ENCODE data around the gene FBLL1.
A peak's percentile ranks its signal among the peaks of the same experiment; 100 is the strongest.
"Not testable (repeated sequence)": the region's sequence is repeated elsewhere in the genome, so short reads cannot be mapped to it uniquely, and the experiment has no call there.

Gene FBLL1

GRCh38 chr5:168552146-168552545 lies 23.0 kb downstream of the FBLL1 start:
- DNase-seq (ENCODE audit: low read depth in 2 of 3, low spot score in 2 of 3): no peak

GRCh38 chr5:168553377-168554130 lies 24.4 kb downstream of the FBLL1 start:
- no peak for DNase-seq (ENCODE audit: low read depth in 2 of 3, low spot score in 2 of 3)

GRCh38 chr5:168557389-168557788 lies 28.3 kb downstream of the FBLL1 start:
- no peak for DNase-seq (ENCODE audit: low read depth in 2 of 3, low spot score in 2 of 3)

- DNase-seq (ENCODE audit: low read depth in 2 of 3, low spot score in 2 of 3): no peak
Observed at GRCh38 chr5:168562279-168562678, 33.2 kb downstream of the FBLL1 start.

- DNase-seq (ENCODE audit: low read depth in 2 of 3, low spot score in 2 of 3): no peak
Observed at GRCh38 chr5:168563959-168564358, 34.9 kb downstream of the FBLL1 start.

GRCh38 chr5:168568738-168569137 lies 39.6 kb downstream of the FBLL1 start:
- DNase-seq (ENCODE audit: low read depth in 2 of 3, low spot score in 2 of 3): no peak

GRCh38 chr5:168570490-168571328 lies 41.6 kb downstream of the FBLL1 start:
- no peak for DNase-seq (ENCODE audit: low read depth in 2 of 3, low spot score in 2 of 3)

GRCh38 chr5:168573663-168574062 lies 44.6 kb downstream of the FBLL1 start:
- not testable (repeated sequence) for DNase-seq (ENCODE audit: low read depth in 2 of 3, low spot score in 2 of 3)

GRCh38 chr5:168574156-168574555 lies 45.1 kb downstream of the FBLL1 start:
- DNase-seq (ENCODE audit: low read depth in 2 of 3, low spot score in 2 of 3): not testable (repeated sequence)

GRCh38 chr5:168575391-168576372 lies 46.6 kb downstream of the FBLL1 start:
- no peak for DNase-seq (ENCODE audit: low read depth in 2 of 3, low spot score in 2 of 3)

- no peak for DNase-seq (ENCODE audit: low read depth in 2 of 3, low spot score in 2 of 3)
Observed at GRCh38 chr5:168578006-168578405, 48.9 kb downstream of the FBLL1 start.

- peak in 2 of 3 experiments; percentile 31 to 39 for DNase-seq (ENCODE audit: low read depth in 2 of 3, low spot score in 2 of 3)
Observed at GRCh38 chr5:168578538-168579487, 49.7 kb downstream of the FBLL1 start, which contains the start of gene PANK3. PANK3 (minus strand) TSS chr5:168579368; CDS start chr5:168579283, 85 bp downstream.

GRCh38 chr5:168579488-168580226 lies 50.6 kb downstream of the FBLL1 start:
- DNase-seq (ENCODE audit: low read depth in 2 of 3, low spot score in 2 of 3): peak; percentile 83 to 96 (median 93)

GRCh38 chr5:168580227-168580508 lies 51.1 kb downstream of the FBLL1 start:
- no peak for DNase-seq (ENCODE audit: low read depth in 2 of 3, low spot score in 2 of 3)

Data from activated CD8-positive, alpha-beta memory T cell treated with anti-CD3 and anti-CD28 coated beads for 48 hours (primary cell).